Stimulated activated CD8-positive, alpha-beta memory T cell treated with anti-CD3 and anti-CD28 coated beads, Interleukin-7, amount 100 ng/mL, for 48 hours (primary cell): Measurements from ENCODE around the gene OR5L2.
"Not testable (repeated sequence)": the region's sequence is repeated elsewhere in the genome, so short reads cannot be mapped to it uniquely, and the experiment has no call there.

Experiments
- DNase-seq, 2 donors: peaks; one replicate each; pipeline ENCODE4 v3.0.0-alpha.2; 2020; ENCODE audit warnings: low read depth in 1 of 2; ENCODE audit errors: extremely low read depth in 1 of 2

OR5L2 gene

GRCh38 chr11:55826919-55827318, at the start of gene OR5L2:
TSS of gene OR5L2 (plus strand) at chr11:55827219. CDS start at chr11:55827219, 0 bp downstream.
- DNase-seq: no peak

- DNase-seq: no peak
These were observed 35.4 kb upstream of the OR5L2 start for GRCh38 chr11:55791606-55792005.

- DNase-seq: no peak
These were observed 33.7 kb upstream of the OR5L2 start for GRCh38 chr11:55793321-55793720.

- DNase-seq: no peak
These were observed 31.8 kb upstream of the OR5L2 start, which contains the start of gene OR5D14 for GRCh38 chr11:55795256-55795655. TSS of gene OR5D14 (plus strand) at chr11:55795556. CDS start at chr11:55795556, 0 bp downstream.

- no peak for DNase-seq
These were observed 20.8 kb upstream of the OR5L2 start for GRCh38 chr11:55806248-55806647.

- DNase-seq: no peak
These were observed 16.0 kb upstream of the OR5L2 start, which contains the start of gene OR5L1 for GRCh38 chr11:55811067-55811466. TSS of gene OR5L1 (plus strand) at chr11:55811367. CDS start at chr11:55811467, 100 bp downstream.

- no peak for DNase-seq
These were observed 7.7 kb upstream of the OR5L2 start, which contains the start of gene OR5D18 for GRCh38 chr11:55819330-55819729. TSS of gene OR5D18 (plus strand) at chr11:55819630. CDS start at chr11:55819630, 0 bp downstream.

GRCh38 chr11:55838452-55838851, 11.4 kb downstream of the OR5L2 start, which contains the start of gene OR5D16:
TSS of gene OR5D16 (plus strand) at chr11:55838752. CDS start at chr11:55838752, 0 bp downstream.
- no peak for DNase-seq

GRCh38 chr11:55847453-55847852, 20.4 kb downstream of the OR5L2 start:
- DNase-seq: no peak

GRCh38 chr11:55849037-55849436, 22.0 kb downstream of the OR5L2 start:
- no peak for DNase-seq

GRCh38 chr11:55852141-55852540, 25.1 kb downstream of the OR5L2 start:
- DNase-seq: no peak

- DNase-seq: no peak
These were observed 27.7 kb downstream of the OR5L2 start for GRCh38 chr11:55854704-55855103.

- DNase-seq: not testable (repeated sequence)
These were observed 40.3 kb downstream of the OR5L2 start for GRCh38 chr11:55867354-55867753.

- not testable (repeated sequence) for DNase-seq
These were observed 45.7 kb downstream of the OR5L2 start for GRCh38 chr11:55872731-55873130.

- not testable (repeated sequence) for DNase-seq
These were observed 46.1 kb downstream of the OR5L2 start for GRCh38 chr11:55873146-55873545.
